COR-L47 (cell line): Measurements from ENCODE around the gene PIGZ.

Experiments
- DNase-seq: peaks from one replicate; lab custom pipeline; 2025; lab: John Stamatoyannopoulos, UW

PIGZ gene

GRCh38 chr3:197001972-197002700 is 33.5 kb upstream of the PIGZ start:
- DNase-seq = no peak

- peak; percentile 70 for DNase-seq
Measured at GRCh38 chr3:197001106-197001971, 32.7 kb upstream of the PIGZ start.

- DNase-seq = no peak
Measured at GRCh38 chr3:197000211-197000610, 31.6 kb upstream of the PIGZ start.

GRCh38 chr3:196998966-196999760 is 30.5 kb upstream of the PIGZ start:
- no peak for DNase-seq

GRCh38 chr3:196997311-196997710 is 28.7 kb upstream of the PIGZ start:
- no peak for DNase-seq

GRCh38 chr3:196996454-196997265 is 28.0 kb upstream of the PIGZ start:
- DNase-seq = no peak

- DNase-seq = no peak
Measured at GRCh38 chr3:196995646-196996355, 27.2 kb upstream of the PIGZ start.

- DNase-seq = no peak
Measured at GRCh38 chr3:196995027-196995426, 26.4 kb upstream of the PIGZ start.

- no peak for DNase-seq
Measured at GRCh38 chr3:196994056-196994455, 25.4 kb upstream of the PIGZ start.

GRCh38 chr3:196992461-196993065 is 23.9 kb upstream of the PIGZ start:
- DNase-seq = no peak

GRCh38 chr3:196991581-196992460 is 23.2 kb upstream of the PIGZ start:
- no peak for DNase-seq

- no peak for DNase-seq
Measured at GRCh38 chr3:196990601-196991007, 22.0 kb upstream of the PIGZ start.

- no peak for DNase-seq
Measured at GRCh38 chr3:196989721-196990262, 21.2 kb upstream of the PIGZ start.

- DNase-seq = no peak
Measured at GRCh38 chr3:196988241-196989029, 19.8 kb upstream of the PIGZ start.

- DNase-seq = no peak
Measured at GRCh38 chr3:196987022-196987421, 18.4 kb upstream of the PIGZ start.

- DNase-seq = no peak
Measured at GRCh38 chr3:196985954-196986885, 17.6 kb upstream of the PIGZ start.

- DNase-seq = no peak
Measured at GRCh38 chr3:196985298-196985697, 16.7 kb upstream of the PIGZ start.
